GM12878 (cell line): ENCODE data around the gene TPRKB.

Experiments
- BCL3 ChIP-seq: IDR thresholded peaks from 2 replicates; pipeline ENCODE4 v1.6.1; 2011; ENCODE audit warnings: borderline replicate concordance, low read depth, mild to moderate bottlenecking, moderate library complexity, low read length; ENCODE audit not compliant: insufficient read depth, poor library complexity, severe bottlenecking
- GABPA ChIP-seq: IDR thresholded peaks from 2 replicates; pipeline ENCODE4 v1.6.1; 2014; ENCODE audit warnings: antibody characterized with exemption, low read depth, mild to moderate bottlenecking, inconsistent platforms
- MTA2 ChIP-seq: fragments of 450-650 bp; IDR thresholded peaks from 2 replicates; pipeline ENCODE4 v1.6.1; 2016; ENCODE audit warnings: low read depth, mild to moderate bottlenecking, moderate library complexity
- SIN3A ChIP-seq: IDR thresholded peaks from 2 replicates; pipeline ENCODE4 v1.6.1; 2012; ENCODE audit warnings: low read depth, low read length, improper control_type of control experiment
- SMC3 ChIP-seq: IDR thresholded peaks from 2 replicates; pipeline ENCODE4 v1.6.1; 2011; ENCODE audit warnings: low read length, improper control_type of control experiment, borderline replicate concordance
- SRF ChIP-seq, 2 experiments: IDR thresholded peaks; 2 replicates each; pipeline ENCODE4 v1.6.1; 2011; ENCODE audit warnings: low read depth in 2 of 2, low read length in 2 of 2, mild to moderate bottlenecking in 1 of 2, moderate library complexity in 1 of 2
- SUZ12 ChIP-seq: fragments of 200-600 bp; sonication (generic); IDR thresholded peaks from one replicate; pipeline ENCODE4 v1.6.1; 2018; ENCODE audit warnings: antibody characterized with exemption, mild to moderate bottlenecking; ENCODE audit not compliant: unreplicated experiment
- TAF1 ChIP-seq: IDR thresholded peaks from 2 replicates; pipeline ENCODE4 v1.6.1; 2011; ENCODE audit warnings: mild to moderate bottlenecking, low read depth, low read length, borderline replicate concordance
- USF2 ChIP-seq: IDR thresholded peaks from 2 replicates; pipeline ENCODE4 v1.6.1; 2011; ENCODE audit warnings: low read depth, low read length, improper control_type of control experiment, borderline replicate concordance
- ZNF384 ChIP-seq: IDR thresholded peaks from 2 replicates; pipeline ENCODE4 v1.6.1; 2012; ENCODE audit warnings: low read depth, mild to moderate bottlenecking, low read length, improper control_type of control experiment, borderline replicate concordance

- TF ChIP-seq SUZ12 (no peak), TAF1 (no peak), ZNF384 (no peak), SMC3 (no peak), MTA2 (no peak), BCL3 (no peak), SIN3A (no peak), GABPA (no peak), USF2 (no peak), SRF (IDR thresholded peaks at IDR 0.05; ENCODE audit: low read depth in 2 of 2, low read length in 2 of 2) (no peak)
Measured at GRCh38 chr2:73776381-73776780, 39.2 kb upstream of the TPRKB start.
